Mesothelial cell of epicardium (in vitro differentiated cells): ENCODE data around the gene MIA2. TPM values are rescaled to one million over a fixed set of nuclear protein-coding genes. Genes with fewer than 3 reads are reported as not detected.

Experiments
- DNase-seq, 2 experiments: peaks; one replicate each; pipeline ENCODE4 v3.0.0; 2021; ENCODE audit warnings: low spot score in 2 of 2; ENCODE audit not compliant: unreplicated experiment in 2 of 2
- H3K27ac Mint-ChIP-seq: 2 replicates; pipeline ENCODE4 v1.8.0; 2021; ENCODE audit warnings: mixed read lengths
- H3K27me3 Mint-ChIP-seq: 2 replicates; pipeline ENCODE4 v1.8.0; 2021; ENCODE audit warnings: low read depth, mixed read lengths
- H3K36me3 Mint-ChIP-seq: 2 replicates; pipeline ENCODE4 v1.8.0; 2021; ENCODE audit warnings: mixed read lengths
- H3K4me1 Mint-ChIP-seq: 2 replicates; pipeline ENCODE4 v1.8.0; 2021; ENCODE audit warnings: mixed read lengths
- H3K4me3 Mint-ChIP-seq: 2 replicates; pipeline ENCODE4 v1.8.0; 2021; ENCODE audit warnings: mild to moderate bottlenecking, moderate library complexity, mixed read lengths
- H3K9me3 Mint-ChIP-seq: 2 replicates; pipeline ENCODE4 v1.8.0; 2021; ENCODE audit warnings: mixed read lengths
- CTCF ChIP-seq: fragments of 200-600 bp; sonication (generic); IDR thresholded peaks from one replicate; pipeline ENCODE4 v1.5.0; 2021; ENCODE audit warnings: antibody characterized with exemption; ENCODE audit not compliant: unreplicated experiment
- total RNA-seq: library from RNA; stranded (reverse); gene quantifications from 3 replicates; pipeline ENCODE4 v1.2.1, GENCODE V29; 2021

Gene MIA2
- total RNA-seq, 1 donor from 2014 or later: 18.9 TPM

- Mint-ChIP-seq H3K9me3 (peaks cover 19% of the 10 kb centered on the region), H3K4me1 (no peaks in the 10 kb centered on the region), H3K27ac (no peak overlapping the region), H3K4me3 (no peak overlapping the region), H3K27me3 (no peaks in the 10 kb centered on the region), H3K36me3 (peaks cover 29% of the 10 kb centered on the region)
- DNase-seq: no peak
- no peak for TF ChIP-seq CTCF
Observed at GRCh38 chr14:39366460-39367386, 133.0 kb downstream of the MIA2 start.

DNA sequence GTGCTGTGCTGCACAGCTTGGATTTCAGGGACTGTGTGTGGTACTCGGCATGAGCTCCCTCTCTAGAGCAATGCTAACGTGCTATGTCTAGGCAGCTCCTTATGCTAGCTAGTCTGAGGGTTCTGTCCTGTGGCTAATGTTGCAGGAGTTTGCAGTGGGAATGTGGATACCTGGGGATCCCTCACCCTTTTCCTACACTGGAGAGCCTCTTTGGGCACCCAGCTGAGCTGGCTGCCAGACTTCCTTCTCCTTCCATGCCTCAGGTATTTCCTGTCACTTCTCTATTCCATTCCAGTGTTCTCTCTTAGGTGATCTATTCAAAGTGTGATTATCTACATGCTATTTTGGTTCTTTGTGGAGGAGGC, 133.7 kb downstream of the MIA2 start:
- no peaks in the 10 kb centered on the region for H3K4me1 Mint-ChIP-seq
- no peak overlapping the region for H3K27ac Mint-ChIP-seq
- no peaks in the 10 kb centered on the region for H3K27me3 Mint-ChIP-seq
- no peak for TF ChIP-seq CTCF
- H3K4me3 Mint-ChIP-seq: no peak overlapping the region
- DNase-seq: no peak
- H3K36me3 Mint-ChIP-seq: peaks cover 25% of the 10 kb centered on the region
- peaks cover 19% of the 10 kb centered on the region for H3K9me3 Mint-ChIP-seq

- Mint-ChIP-seq H3K9me3 (peaks cover 19% of the 10 kb centered on the region), H3K4me3 (no peak overlapping the region), H3K27me3 (no peaks in the 10 kb centered on the region), H3K27ac (no peak overlapping the region), H3K4me1 (no peaks in the 10 kb centered on the region), H3K36me3 (peaks cover 18% of the 10 kb centered on the region)
- TF ChIP-seq CTCF: peak; percentile 62
- peak; percentile 36 to 67 for DNase-seq
Observed at GRCh38 chr14:39368261-39368959, 134.7 kb downstream of the MIA2 start.

GRCh38 chr14:39369029-39369428, 135.3 kb downstream of the MIA2 start:
- no peak overlapping the region for H3K27ac Mint-ChIP-seq

DNA sequence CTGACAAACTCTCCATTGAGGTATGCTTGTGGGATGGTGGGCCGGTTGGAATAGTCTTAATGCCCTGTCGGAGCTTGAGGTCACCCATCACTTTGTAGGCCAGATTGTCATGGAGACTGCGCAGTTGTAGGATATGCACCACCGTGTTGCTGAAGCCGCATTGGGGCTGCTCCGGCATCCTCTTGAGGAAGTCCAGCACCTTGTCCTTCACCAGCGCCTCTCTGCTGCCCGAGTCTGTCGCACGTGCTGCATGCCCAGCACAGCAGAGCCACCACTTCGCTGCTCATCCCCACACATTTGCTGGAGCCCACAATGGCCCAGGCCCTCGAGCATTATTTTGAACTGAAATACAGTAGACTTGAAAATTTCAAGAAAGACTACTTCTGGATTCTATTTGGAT, 136.7 kb downstream of the MIA2 start:
- H3K27me3 Mint-ChIP-seq: no peaks in the 10 kb centered on the region
- no peak for DNase-seq

More at GRCh38 chr14:39369029-39369428, 135.3 kb downstream of the MIA2 start:
- peaks cover 14% of the 10 kb centered on the region for H3K9me3 Mint-ChIP-seq
- DNase-seq: no peak
- peaks cover 13% of the 10 kb centered on the region for H3K36me3 Mint-ChIP-seq
- no peaks in the 10 kb centered on the region for H3K4me1 Mint-ChIP-seq
- H3K27me3 Mint-ChIP-seq: no peaks in the 10 kb centered on the region
- no peak for TF ChIP-seq CTCF
- H3K4me3 Mint-ChIP-seq: no peak overlapping the region

More for the DNA sequence above, 136.7 kb downstream of the MIA2 start:
- no peak for TF ChIP-seq CTCF
- Mint-ChIP-seq H3K4me1 (peaks cover 2% of the 10 kb centered on the region), H3K4me3 (no peak overlapping the region), H3K36me3 (peaks cover 5% of the 10 kb centered on the region), H3K9me3 (peaks cover 5% of the 10 kb centered on the region), H3K27ac (no peak overlapping the region)
